B cell (primary cell): ENCODE results near the gene MPST.

Experiments
- EZH2 ChIP-seq: IDR thresholded peaks from 2 replicates; pipeline ENCODE4 v1.6.1; 2012; ENCODE audit warnings: borderline replicate concordance, low read depth, mild to moderate bottlenecking, moderate library complexity, low read length; ENCODE audit not compliant: insufficient read depth, poor library complexity, severe bottlenecking
- TF ChIP-seq, protein P1 (sequence below): fragments of 200-600 bp; IDR thresholded peaks from one replicate; pipeline ENCODE4 v1.8.0; 2022; ENCODE audit warnings: antibody characterized with exemption, mild to moderate bottlenecking

DNA sequence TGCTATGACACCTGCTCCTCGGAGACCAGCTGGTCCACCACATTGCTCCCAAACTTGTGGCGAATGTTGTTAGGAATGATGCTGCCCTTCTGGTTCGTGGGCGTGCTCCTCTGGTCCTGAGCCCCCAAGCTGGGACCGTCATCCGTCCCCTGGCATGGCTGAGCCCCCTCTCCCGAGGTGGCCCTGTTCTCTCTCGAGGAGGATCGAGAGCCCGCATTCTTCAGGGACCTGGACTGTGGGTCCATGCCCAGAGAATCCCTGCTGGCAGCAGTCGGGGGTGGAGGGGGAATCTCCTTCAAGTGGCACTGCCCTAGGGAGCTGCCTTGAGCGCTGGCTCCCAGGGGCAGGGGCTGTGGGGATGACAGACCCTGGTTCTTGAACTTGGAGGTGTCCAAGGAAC, 17.7 kb upstream of the MPST start:
- TF ChIP-seq EZH2 = no peak
- TF ChIP-seq, protein P1, sequence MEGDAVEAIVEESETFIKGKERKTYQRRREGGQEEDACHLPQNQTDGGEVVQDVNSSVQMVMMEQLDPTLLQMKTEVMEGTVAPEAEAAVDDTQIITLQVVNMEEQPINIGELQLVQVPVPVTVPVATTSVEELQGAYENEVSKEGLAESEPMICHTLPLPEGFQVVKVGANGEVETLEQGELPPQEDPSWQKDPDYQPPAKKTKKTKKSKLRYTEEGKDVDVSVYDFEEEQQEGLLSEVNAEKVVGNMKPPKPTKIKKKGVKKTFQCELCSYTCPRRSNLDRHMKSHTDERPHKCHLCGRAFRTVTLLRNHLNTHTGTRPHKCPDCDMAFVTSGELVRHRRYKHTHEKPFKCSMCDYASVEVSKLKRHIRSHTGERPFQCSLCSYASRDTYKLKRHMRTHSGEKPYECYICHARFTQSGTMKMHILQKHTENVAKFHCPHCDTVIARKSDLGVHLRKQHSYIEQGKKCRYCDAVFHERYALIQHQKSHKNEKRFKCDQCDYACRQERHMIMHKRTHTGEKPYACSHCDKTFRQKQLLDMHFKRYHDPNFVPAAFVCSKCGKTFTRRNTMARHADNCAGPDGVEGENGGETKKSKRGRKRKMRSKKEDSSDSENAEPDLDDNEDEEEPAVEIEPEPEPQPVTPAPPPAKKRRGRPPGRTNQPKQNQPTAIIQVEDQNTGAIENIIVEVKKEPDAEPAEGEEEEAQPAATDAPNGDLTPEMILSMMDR = no peak
